GM12878 (cell line): ENCODE measurements around the gene EGFR.

Experiments used
- BCLAF1 ChIP-seq: fragments of 450-650 bp; IDR thresholded peaks from 2 replicates; pipeline ENCODE4 v1.6.1; 2017; ENCODE audit warnings: antibody characterized with exemption, mild to moderate bottlenecking, moderate library complexity
- BMI1 ChIP-seq: fragments of 450-650 bp; IDR thresholded peaks from 2 replicates; pipeline ENCODE4 v1.6.1; 2016; ENCODE audit warnings: mild to moderate bottlenecking, moderate library complexity, borderline replicate concordance
- CTCF ChIP-seq, 3 experiments: IDR thresholded peaks in 2 of 3; conservative IDR thresholded peaks in 1 of 3; 2 replicates each; pipeline ENCODE4 v1.5.1; 2011; ENCODE audit warnings: low read depth in 3 of 3, low read length in 3 of 3, mild to moderate bottlenecking in 3 of 3, control low read depth in 2 of 3, moderate library complexity in 2 of 3, inconsistent platforms in 1 of 3, mixed read lengths in 1 of 3; ENCODE audit not compliant: control insufficient read depth in 2 of 3, insufficient read depth in 1 of 3; ENCODE audit errors: extremely low read depth in 1 of 3
- EP300 ChIP-seq, 2 experiments: fragments of 150-350 bp in 1 of 2; IDR thresholded peaks; 2 replicates each; pipeline ENCODE4 v1.6.1; 2011 to 2012; ENCODE audit warnings: low read depth in 2 of 2, low read length in 2 of 2, borderline replicate concordance in 1 of 2, improper control_type of control experiment in 1 of 2, inconsistent platforms in 1 of 2; ENCODE audit not compliant: control insufficient read depth in 1 of 2
- EZH2 ChIP-seq: IDR thresholded peaks from 2 replicates; pipeline ENCODE4 v1.6.1; 2012; ENCODE audit warnings: low read depth, mild to moderate bottlenecking, control low read depth, inconsistent platforms, low read length, borderline replicate concordance; ENCODE audit not compliant: control insufficient read depth
- NKRF ChIP-seq: fragments of 450-650 bp; conservative IDR thresholded peaks from 2 replicates; pipeline ENCODE4 v1.6.1; 2017; ENCODE audit warnings: mild to moderate bottlenecking, moderate library complexity
- POLR2A ChIP-seq: IDR thresholded peaks from 2 replicates; pipeline ENCODE4 v1.6.1; 2011; ENCODE audit warnings: low read depth, mild to moderate bottlenecking, low read length
- REST ChIP-seq: IDR thresholded peaks from 2 replicates; pipeline ENCODE4 v1.6.1; 2012; ENCODE audit warnings: mild to moderate bottlenecking, low read depth, low read length
- RFX5 ChIP-seq: IDR thresholded peaks from 2 replicates; pipeline ENCODE4 v1.6.1; 2011; ENCODE audit warnings: low read depth, low read length, improper control_type of control experiment

GRCh38 chr7:55077561-55078410 lies 59.0 kb downstream of the EGFR start:
- TF ChIP-seq EZH2 (no peak), CTCF (IDR thresholded peaks at IDR 0.05 in 2 of 3, conservative IDR thresholded peaks at IDR 0.05 in 1 of 3; ENCODE audit: control insufficient read depth in 2 of 3, extremely low read depth in 1 of 3, insufficient read depth in 1 of 3, low read depth in 3 of 3, low read length in 3 of 3) (no peak), EP300 (IDR thresholded peaks at IDR 0.05; ENCODE audit: borderline replicate concordance in 1 of 2, control insufficient read depth in 1 of 2, low read depth in 2 of 2, low read length in 2 of 2) (no peak), POLR2A (no peak), BCLAF1 (no peak), REST (no peak), NKRF (no peak), RFX5 (no peak), BMI1 (no peak)
